Mesothelial cell of epicardium (in vitro differentiated cells): ENCODE measurements around the gene PNMA8B. TPM values are rescaled to one million over a fixed set of nuclear protein-coding genes. Genes with fewer than 3 reads are reported as not detected.

Source experiments
- DNase-seq, 2 experiments: peaks; one replicate each; pipeline ENCODE4 v3.0.0; 2021; ENCODE audit warnings: low spot score in 2 of 2; ENCODE audit not compliant: unreplicated experiment in 2 of 2
- H3K27ac Mint-ChIP-seq: 2 replicates; pipeline ENCODE4 v1.8.0; 2021; ENCODE audit warnings: mixed read lengths
- H3K27me3 Mint-ChIP-seq: 2 replicates; pipeline ENCODE4 v1.8.0; 2021; ENCODE audit warnings: low read depth, mixed read lengths
- H3K36me3 Mint-ChIP-seq: 2 replicates; pipeline ENCODE4 v1.8.0; 2021; ENCODE audit warnings: mixed read lengths
- H3K4me1 Mint-ChIP-seq: 2 replicates; pipeline ENCODE4 v1.8.0; 2021; ENCODE audit warnings: mixed read lengths
- H3K4me3 Mint-ChIP-seq: 2 replicates; pipeline ENCODE4 v1.8.0; 2021; ENCODE audit warnings: mild to moderate bottlenecking, moderate library complexity, mixed read lengths
- H3K9me3 Mint-ChIP-seq: 2 replicates; pipeline ENCODE4 v1.8.0; 2021; ENCODE audit warnings: mixed read lengths
- total RNA-seq: library from RNA; stranded (reverse); gene quantifications from 3 replicates; pipeline ENCODE4 v1.2.1, GENCODE V29; 2021
- TF ChIP-seq, protein P1 (sequence below): fragments of 200-600 bp; sonication (generic); IDR thresholded peaks from one replicate; pipeline ENCODE4 v1.5.0; 2021; ENCODE audit warnings: antibody characterized with exemption; ENCODE audit not compliant: unreplicated experiment

Gene PNMA8B
- total RNA-seq, 1 donor from 2014 or later: 3.2 TPM

DNA sequence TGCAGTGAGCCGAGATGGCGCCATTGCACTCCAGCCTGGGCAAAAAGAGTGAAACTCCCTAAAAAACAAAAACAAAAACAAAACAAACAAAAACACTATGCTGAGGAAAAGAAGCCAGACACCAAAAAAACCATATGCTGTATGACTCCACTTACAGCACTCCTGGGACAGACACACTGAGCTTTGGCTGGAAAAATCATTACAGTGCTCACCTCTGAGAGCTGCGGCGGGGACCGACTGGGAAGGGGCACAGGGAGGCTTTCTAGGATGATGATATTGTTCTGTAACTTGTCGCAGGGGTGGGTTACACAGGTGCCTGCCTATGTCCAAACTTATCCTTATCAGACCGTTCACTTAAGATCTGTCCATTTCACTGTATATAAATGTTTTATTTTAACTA, 32.2 kb downstream of the PNMA8B start:
- H3K9me3 Mint-ChIP-seq: no peaks in the 10 kb centered on the region
- H3K27me3 Mint-ChIP-seq: no peaks in the 10 kb centered on the region
- TF ChIP-seq, protein P1, sequence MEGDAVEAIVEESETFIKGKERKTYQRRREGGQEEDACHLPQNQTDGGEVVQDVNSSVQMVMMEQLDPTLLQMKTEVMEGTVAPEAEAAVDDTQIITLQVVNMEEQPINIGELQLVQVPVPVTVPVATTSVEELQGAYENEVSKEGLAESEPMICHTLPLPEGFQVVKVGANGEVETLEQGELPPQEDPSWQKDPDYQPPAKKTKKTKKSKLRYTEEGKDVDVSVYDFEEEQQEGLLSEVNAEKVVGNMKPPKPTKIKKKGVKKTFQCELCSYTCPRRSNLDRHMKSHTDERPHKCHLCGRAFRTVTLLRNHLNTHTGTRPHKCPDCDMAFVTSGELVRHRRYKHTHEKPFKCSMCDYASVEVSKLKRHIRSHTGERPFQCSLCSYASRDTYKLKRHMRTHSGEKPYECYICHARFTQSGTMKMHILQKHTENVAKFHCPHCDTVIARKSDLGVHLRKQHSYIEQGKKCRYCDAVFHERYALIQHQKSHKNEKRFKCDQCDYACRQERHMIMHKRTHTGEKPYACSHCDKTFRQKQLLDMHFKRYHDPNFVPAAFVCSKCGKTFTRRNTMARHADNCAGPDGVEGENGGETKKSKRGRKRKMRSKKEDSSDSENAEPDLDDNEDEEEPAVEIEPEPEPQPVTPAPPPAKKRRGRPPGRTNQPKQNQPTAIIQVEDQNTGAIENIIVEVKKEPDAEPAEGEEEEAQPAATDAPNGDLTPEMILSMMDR: no peak
- DNase-seq: no peak
- no peaks in the 10 kb centered on the region for H3K4me1 Mint-ChIP-seq
- no peak overlapping the region for H3K4me3 Mint-ChIP-seq
- no peak overlapping the region for H3K27ac Mint-ChIP-seq
- peaks cover 25% of the 10 kb centered on the region for H3K36me3 Mint-ChIP-seq

DNA sequence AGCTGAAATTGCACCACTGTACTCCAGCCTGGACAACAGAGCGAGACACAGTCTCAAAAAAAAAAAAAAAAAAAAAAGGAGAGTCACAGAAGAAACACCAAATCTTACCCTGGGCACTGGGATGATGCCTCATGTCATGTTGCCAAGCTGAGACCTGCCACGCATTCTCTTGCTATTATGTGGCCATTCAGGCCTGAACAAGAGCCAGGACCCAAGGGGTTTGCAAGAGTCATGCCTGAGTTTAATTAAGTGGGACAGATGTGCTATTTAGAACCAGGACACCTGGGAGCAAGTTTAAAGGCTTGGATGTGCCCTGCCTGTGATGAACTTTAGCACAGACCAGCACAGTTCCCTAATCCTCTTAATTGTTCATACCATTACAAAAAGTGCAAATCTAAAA, 34.1 kb downstream of the PNMA8B start:
- H3K4me1 Mint-ChIP-seq: no peaks in the 10 kb centered on the region
- H3K9me3 Mint-ChIP-seq: no peaks in the 10 kb centered on the region
- no peaks in the 10 kb centered on the region for H3K27me3 Mint-ChIP-seq
- H3K27ac Mint-ChIP-seq: no peak overlapping the region
- DNase-seq: no peak
- H3K36me3 Mint-ChIP-seq: peaks cover 7% of the 10 kb centered on the region
- no peak overlapping the region for H3K4me3 Mint-ChIP-seq
- TF ChIP-seq, protein P1: no peak

DNA sequence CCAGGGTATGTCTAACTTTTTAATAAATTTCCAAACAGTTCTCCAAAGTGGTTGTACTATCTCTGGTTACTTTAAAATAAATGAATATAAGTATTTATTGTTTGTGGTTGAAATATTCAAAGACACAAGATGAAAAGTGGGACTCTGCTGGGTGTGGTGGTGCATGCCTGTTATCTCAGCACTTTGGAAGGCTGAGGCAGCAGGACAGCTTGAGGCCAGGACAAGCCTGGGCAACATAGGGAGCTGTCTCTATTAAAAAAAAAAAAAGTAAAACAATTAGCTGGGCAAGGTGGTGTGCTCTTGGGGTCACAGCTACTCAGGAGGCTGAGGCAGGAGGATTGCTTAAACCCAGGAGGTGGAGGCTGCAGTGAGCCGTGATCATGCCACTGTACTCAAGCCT, 34.7 kb downstream of the PNMA8B start:
- Mint-ChIP-seq H3K9me3 (no peaks in the 10 kb centered on the region), H3K27ac (no peak overlapping the region), H3K4me3 (no peak overlapping the region), H3K27me3 (no peaks in the 10 kb centered on the region), H3K36me3 (peaks cover 3% of the 10 kb centered on the region), H3K4me1 (peaks cover 5% of the 10 kb centered on the region)
- TF ChIP-seq, protein P1: no peak
- no peak for DNase-seq

DNA sequence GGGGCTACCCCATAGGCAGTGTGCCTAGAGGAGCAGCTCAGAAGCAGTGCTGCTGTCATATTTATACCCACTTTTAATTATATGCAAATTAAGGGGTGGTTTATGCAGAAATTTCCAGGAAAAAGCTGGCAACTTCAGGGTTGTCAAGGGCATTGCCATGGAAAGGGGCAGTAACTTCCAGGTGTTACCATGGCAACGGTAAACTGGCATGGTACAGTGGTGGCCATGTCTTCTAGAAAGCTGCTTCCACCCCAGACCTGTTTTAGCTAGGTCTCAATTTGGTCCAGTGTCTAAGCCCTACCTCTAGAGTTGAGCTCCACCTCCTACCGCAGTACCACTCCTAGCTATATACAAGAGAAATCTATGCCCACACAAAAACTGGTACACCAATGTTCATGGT, 35.6 kb downstream of the PNMA8B start:
- Mint-ChIP-seq H3K4me3 (no peak overlapping the region), H3K36me3 (peaks cover 2% of the 10 kb centered on the region), H3K9me3 (no peaks in the 10 kb centered on the region), H3K27ac (no peak overlapping the region), H3K27me3 (no peaks in the 10 kb centered on the region), H3K4me1 (peaks cover 5% of the 10 kb centered on the region)
- no peak for DNase-seq
- TF ChIP-seq, protein P1: no peak

DNA sequence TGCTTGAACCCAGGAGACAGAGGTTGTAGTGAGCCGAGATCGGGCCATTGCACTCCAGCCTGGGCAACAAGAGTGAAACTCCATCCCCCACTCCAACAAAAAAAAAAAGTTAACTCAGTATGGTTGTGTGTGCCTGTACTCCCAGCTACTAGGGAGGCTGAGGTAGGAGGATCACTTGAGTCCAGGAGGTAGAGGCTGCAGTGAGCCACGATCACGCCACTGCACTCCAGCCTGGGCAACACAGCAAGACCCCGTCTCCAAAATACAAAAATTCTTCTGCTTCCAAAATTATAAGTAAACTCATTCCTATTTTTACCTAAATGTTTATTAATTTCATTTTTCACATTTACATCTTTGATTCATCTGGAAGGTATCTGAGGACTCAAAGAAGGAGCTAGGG, 38.7 kb downstream of the PNMA8B start:
- Mint-ChIP-seq H3K9me3 (no peaks in the 10 kb centered on the region), H3K36me3 (no peaks in the 10 kb centered on the region), H3K27ac (no peak overlapping the region), H3K27me3 (no peaks in the 10 kb centered on the region), H3K4me3 (no peak overlapping the region), H3K4me1 (peaks cover 6% of the 10 kb centered on the region)
- DNase-seq: no peak
- TF ChIP-seq, protein P1: no peak

DNA sequence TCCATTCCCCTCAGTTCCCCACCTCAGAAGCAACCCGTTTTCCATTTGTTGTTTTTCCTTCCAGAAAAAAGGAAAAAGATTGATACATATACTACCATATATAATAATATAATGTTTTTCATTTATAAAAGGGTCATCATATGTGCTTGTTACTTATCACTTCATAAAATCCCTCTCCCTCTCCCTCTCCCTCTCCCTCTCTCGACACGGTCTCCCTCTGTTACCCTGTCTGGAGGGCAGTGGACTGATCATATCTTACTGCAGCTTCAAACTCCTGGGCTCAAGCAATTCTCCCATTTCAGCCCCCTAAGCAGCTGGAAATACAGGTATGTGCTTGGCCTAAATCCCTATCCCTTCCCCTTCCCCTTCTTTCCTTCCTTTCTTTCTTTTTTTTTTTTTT, 41.4 kb downstream of the PNMA8B start:
- Mint-ChIP-seq H3K4me3 (no peak overlapping the region), H3K36me3 (peaks cover 2% of the 10 kb centered on the region), H3K27me3 (no peaks in the 10 kb centered on the region), H3K4me1 (peaks cover 6% of the 10 kb centered on the region), H3K27ac (no peak overlapping the region), H3K9me3 (peaks cover 7% of the 10 kb centered on the region)
- DNase-seq: no peak
- TF ChIP-seq, protein P1: no peak
